ENCODE measurements around the gene QRSL1. TPM values are rescaled to one million over a fixed set of nuclear protein-coding genes. Genes with fewer than 3 reads are reported as not detected.

QRSL1 gene
- total and polyA plus RNA-seq, 2 donors (not counting 1 experiment from before 2014, with no cell fraction given) = 8.2 to 15.2 TPM

DNA sequence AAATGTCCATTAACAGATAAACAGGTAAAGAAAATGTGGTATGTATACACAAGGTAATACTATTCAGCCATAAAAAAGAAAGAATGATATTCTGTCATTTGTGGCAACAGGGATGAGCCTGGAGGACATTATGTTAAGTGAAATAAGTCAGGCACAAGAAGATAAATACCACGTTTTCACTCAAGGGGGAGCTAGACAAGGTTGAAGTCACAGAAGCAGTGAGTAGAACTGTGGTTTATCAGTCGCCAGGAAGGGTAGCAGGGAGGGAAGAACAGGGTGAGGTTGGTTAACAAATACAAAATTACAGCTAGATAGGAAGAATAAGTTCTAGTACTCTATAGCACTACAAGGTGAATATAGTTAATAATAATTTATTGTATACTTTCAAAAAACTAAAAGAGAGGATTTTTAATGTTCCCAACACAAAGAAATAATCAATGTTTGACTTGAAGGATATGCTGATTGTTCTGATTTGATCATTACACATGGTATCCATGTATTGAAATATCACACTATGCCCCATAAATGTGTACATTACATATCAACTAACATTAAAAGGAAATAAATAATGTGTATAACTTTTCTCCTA, 21.2 kb upstream of the QRSL1 start:
- no peak overlapping the region for H3K4me2 ChIP-seq (ENCODE audit: extremely low read depth, insufficient read depth, low read length)
- H3K4me1 ChIP-seq (ENCODE audit: control insufficient read depth, extremely low read depth, insufficient read depth, low read length) = no peaks in the 10 kb centered on the region
- H3K79me2 ChIP-seq (ENCODE audit: control insufficient read depth, insufficient read depth, low read length) = no peaks in the 10 kb centered on the region
- H3K9me3 ChIP-seq (ENCODE audit: control insufficient read depth, insufficient read depth, low read depth, low read length) = no peaks in the 10 kb centered on the region
- no peak overlapping the region for H3K9ac ChIP-seq (ENCODE audit: insufficient read depth, low read length)
- H3K4me3 ChIP-seq (replicated peaks in 1 of 4; ENCODE audit: control extremely low read depth in 1 of 4, insufficient read depth in 1 of 4, low read depth in 3 of 4, low read length in 4 of 4) = no peak overlapping the region
- H3K36me3 ChIP-seq (ENCODE audit: control insufficient read depth, insufficient read depth, low read length) = no peaks in the 10 kb centered on the region
- peak; percentile 51 to 59 for DNase-seq (ENCODE audit: low read depth in 2 of 2)
- no peaks in the 10 kb centered on the region for H3K27me3 ChIP-seq (ENCODE audit: control insufficient read depth, insufficient read depth, low read length)
- no peak for TF ChIP-seq EZH2 (IDR thresholded peaks at IDR 0.05; ENCODE audit: low read length, missing control alignments)
- TF ChIP-seq, protein P1, sequence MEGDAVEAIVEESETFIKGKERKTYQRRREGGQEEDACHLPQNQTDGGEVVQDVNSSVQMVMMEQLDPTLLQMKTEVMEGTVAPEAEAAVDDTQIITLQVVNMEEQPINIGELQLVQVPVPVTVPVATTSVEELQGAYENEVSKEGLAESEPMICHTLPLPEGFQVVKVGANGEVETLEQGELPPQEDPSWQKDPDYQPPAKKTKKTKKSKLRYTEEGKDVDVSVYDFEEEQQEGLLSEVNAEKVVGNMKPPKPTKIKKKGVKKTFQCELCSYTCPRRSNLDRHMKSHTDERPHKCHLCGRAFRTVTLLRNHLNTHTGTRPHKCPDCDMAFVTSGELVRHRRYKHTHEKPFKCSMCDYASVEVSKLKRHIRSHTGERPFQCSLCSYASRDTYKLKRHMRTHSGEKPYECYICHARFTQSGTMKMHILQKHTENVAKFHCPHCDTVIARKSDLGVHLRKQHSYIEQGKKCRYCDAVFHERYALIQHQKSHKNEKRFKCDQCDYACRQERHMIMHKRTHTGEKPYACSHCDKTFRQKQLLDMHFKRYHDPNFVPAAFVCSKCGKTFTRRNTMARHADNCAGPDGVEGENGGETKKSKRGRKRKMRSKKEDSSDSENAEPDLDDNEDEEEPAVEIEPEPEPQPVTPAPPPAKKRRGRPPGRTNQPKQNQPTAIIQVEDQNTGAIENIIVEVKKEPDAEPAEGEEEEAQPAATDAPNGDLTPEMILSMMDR (conservative IDR thresholded peaks at IDR 0.05 in 1 of 2, IDR thresholded peaks at IDR 0.05 in 1 of 2; ENCODE audit: low read depth in 1 of 2, low read length in 2 of 2) = peak; percentile 60 to 65
- H3K27ac ChIP-seq (ENCODE audit: insufficient read depth, low read length) = no peak overlapping the region
- no peak overlapping the region for H2AFZ ChIP-seq (ENCODE audit: low read length)
- no peaks in the 10 kb centered on the region for H4K20me1 ChIP-seq (ENCODE audit: control insufficient read depth, extremely low read depth, insufficient read depth, low read length)

DNA sequence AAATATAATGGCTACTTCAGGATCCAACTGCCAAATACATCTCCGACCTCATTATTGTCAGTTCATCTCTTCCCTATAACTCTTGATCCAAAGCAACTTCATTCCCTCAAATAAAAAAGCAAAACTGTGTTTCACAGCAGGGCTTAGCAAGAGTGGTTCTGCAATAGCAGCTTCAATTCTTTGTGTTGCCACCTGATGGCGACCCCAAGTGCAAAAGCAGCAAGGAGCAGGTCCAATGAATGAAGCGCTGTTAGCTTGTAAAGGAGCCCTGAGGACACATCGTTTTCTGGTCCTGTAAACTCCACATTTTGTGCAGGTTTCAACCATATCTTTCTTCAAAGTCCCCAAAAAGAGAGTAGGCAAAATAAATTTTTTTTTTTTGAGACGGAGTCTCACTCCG, 19.7 kb upstream of the QRSL1 start:
- Histone ChIP-seq H3K9ac (ENCODE audit: insufficient read depth, low read length) (no peak overlapping the region), H2AFZ (ENCODE audit: low read length) (no peak overlapping the region), H3K79me2 (ENCODE audit: control insufficient read depth, insufficient read depth, low read length) (no peaks in the 10 kb centered on the region), H3K36me3 (ENCODE audit: control insufficient read depth, insufficient read depth, low read length) (no peaks in the 10 kb centered on the region), H3K4me1 (ENCODE audit: control insufficient read depth, extremely low read depth, insufficient read depth, low read length) (no peaks in the 10 kb centered on the region), H3K27me3 (ENCODE audit: control insufficient read depth, insufficient read depth, low read length) (no peaks in the 10 kb centered on the region), H3K4me2 (ENCODE audit: extremely low read depth, insufficient read depth, low read length) (no peak overlapping the region), H3K27ac (ENCODE audit: insufficient read depth, low read length) (no peak overlapping the region), H3K4me3 (replicated peaks in 1 of 4; ENCODE audit: control extremely low read depth in 1 of 4, insufficient read depth in 1 of 4, low read depth in 3 of 4, low read length in 4 of 4) (no peak overlapping the region), H4K20me1 (ENCODE audit: control insufficient read depth, extremely low read depth, insufficient read depth, low read length) (no peaks in the 10 kb centered on the region), H3K9me3 (ENCODE audit: control insufficient read depth, insufficient read depth, low read depth, low read length) (no peaks in the 10 kb centered on the region)
- DNase-seq (ENCODE audit: low read depth in 2 of 2) = no peak
- no peak for TF ChIP-seq EZH2 (IDR thresholded peaks at IDR 0.05; ENCODE audit: low read length, missing control alignments)
- TF ChIP-seq, protein P1 (conservative IDR thresholded peaks at IDR 0.05 in 1 of 2, IDR thresholded peaks at IDR 0.05 in 1 of 2; ENCODE audit: low read depth in 1 of 2, low read length in 2 of 2) = peak; percentile 25 to 35

DNA sequence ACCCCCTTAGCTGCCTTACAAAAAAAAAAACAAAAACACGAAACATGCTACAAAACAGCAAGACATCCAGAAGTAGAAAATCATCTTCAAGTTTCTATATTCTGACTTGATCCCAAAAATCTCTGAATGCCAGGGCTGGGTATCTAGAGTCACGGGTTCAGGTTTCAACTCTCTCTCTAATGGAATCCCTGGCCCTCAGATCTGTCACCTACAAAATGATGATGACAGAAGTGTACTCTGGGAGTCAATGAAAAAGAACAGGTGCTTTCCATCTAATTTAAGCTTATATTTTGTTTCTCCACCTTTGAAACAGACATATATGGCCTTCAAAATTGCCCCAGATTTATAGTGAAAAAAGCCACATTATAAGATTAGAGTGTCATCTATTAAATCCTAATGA, 18.3 kb upstream of the QRSL1 start:
- Histone ChIP-seq H3K9ac (ENCODE audit: insufficient read depth, low read length) (no peak overlapping the region), H3K4me2 (ENCODE audit: extremely low read depth, insufficient read depth, low read length) (no peak overlapping the region), H3K27me3 (ENCODE audit: control insufficient read depth, insufficient read depth, low read length) (no peaks in the 10 kb centered on the region), H4K20me1 (ENCODE audit: control insufficient read depth, extremely low read depth, insufficient read depth, low read length) (no peaks in the 10 kb centered on the region), H3K9me3 (ENCODE audit: control insufficient read depth, insufficient read depth, low read depth, low read length) (no peaks in the 10 kb centered on the region), H2AFZ (ENCODE audit: low read length) (no peak overlapping the region), H3K27ac (ENCODE audit: insufficient read depth, low read length) (no peak overlapping the region), H3K4me1 (ENCODE audit: control insufficient read depth, extremely low read depth, insufficient read depth, low read length) (no peaks in the 10 kb centered on the region), H3K36me3 (ENCODE audit: control insufficient read depth, insufficient read depth, low read length) (no peaks in the 10 kb centered on the region), H3K79me2 (ENCODE audit: control insufficient read depth, insufficient read depth, low read length) (no peaks in the 10 kb centered on the region), H3K4me3 (replicated peaks in 1 of 4; ENCODE audit: control extremely low read depth in 1 of 4, insufficient read depth in 1 of 4, low read depth in 3 of 4, low read length in 4 of 4) (no peak overlapping the region)
- DNase-seq (ENCODE audit: low read depth in 2 of 2) = no peak
- no peak for TF ChIP-seq EZH2 (IDR thresholded peaks at IDR 0.05; ENCODE audit: low read length, missing control alignments)
- TF ChIP-seq, protein P1 (conservative IDR thresholded peaks at IDR 0.05 in 1 of 2, IDR thresholded peaks at IDR 0.05 in 1 of 2; ENCODE audit: low read depth in 1 of 2, low read length in 2 of 2) = no peak
